ENCODE measurements around the gene OR4D11.
"Not testable (repeated sequence)": the region's sequence is repeated elsewhere in the genome, so short reads cannot be mapped to it uniquely, and the experiment has no call there.

OR4D11 gene

GRCh38 chr11:59503276-59503675 lies at the start of gene OR4D11:
Gene OR4D11 (plus strand): TSS chr11:59503576. CDS start chr11:59503576, 0 bp downstream.
- DNase-seq (ENCODE audit: low read depth in 2 of 2, low spot score in 1 of 2): no peak

- no peak for DNase-seq (ENCODE audit: low read depth in 2 of 2, low spot score in 1 of 2)
Measured at GRCh38 chr11:59456661-59457060, 46.7 kb upstream of the OR4D11 start, which contains the start of gene OR4D6. Gene OR4D6 (plus strand): TSS chr11:59456961. CDS start chr11:59456961, 0 bp downstream.

DNA sequence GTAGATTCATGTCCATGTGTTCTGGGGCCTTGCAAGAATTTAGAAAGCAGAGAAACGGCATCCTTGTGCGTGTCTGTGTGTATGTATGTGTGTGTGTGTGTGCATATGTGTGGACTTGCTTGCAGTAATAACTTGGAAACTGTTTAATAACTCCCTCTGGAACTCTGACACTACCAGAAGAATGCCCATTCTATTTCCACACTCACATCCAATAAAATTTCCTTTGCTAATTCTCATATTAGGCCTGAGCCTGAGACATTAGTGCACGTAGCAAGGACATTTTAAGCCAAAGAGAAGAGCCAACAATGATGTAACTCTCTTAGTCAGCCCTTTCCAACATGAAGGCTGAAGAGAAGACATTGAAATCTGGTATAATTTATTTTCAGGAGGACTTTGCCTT lies 43.5 kb upstream of the OR4D11 start:
- no peak for DNase-seq (ENCODE audit: low read depth in 2 of 2, low spot score in 1 of 2)

DNA sequence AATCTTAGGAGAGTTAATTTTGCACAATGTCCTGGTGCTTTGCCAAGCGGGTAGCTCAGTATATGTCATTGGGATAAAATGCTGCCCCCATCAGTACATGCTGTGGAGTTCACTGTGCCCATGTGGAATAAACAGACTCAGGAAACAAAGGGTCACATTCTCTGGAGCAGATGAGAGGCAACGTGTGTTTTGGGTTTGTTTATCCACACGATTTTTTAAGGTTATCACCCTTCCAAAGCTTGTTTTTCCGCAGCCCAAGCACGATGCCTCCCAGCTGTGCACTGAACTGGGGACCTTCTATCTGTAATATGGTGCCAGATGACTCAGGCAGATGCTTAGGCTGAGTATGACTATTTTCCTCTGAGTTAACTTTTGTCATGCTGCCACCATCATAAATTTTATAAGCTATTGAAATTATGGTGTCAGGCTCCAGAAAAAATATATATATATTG lies 40.2 kb upstream of the OR4D11 start:
- no peak for DNase-seq (ENCODE audit: low read depth in 2 of 2, low spot score in 1 of 2)

DNA sequence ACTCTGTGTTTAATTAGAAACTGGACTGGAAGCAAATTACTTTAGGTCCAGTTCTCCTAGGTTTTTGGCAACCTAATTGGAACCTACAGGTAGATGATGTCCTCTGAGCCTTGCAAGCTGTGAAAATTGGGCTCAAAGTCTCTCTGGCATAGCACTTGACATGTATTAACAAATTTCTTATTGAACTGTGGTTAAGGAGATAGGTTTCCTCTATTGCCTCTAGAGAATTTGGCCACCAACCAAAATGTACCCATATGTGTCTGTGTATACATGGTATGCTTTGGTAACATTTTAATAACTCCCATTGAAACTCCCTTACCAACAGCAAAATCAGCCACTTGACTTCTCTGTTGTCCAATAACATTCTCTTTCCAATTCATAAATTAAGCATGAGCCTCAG lies 30.4 kb upstream of the OR4D11 start, which contains the start of gene OR4D10:
OR4D10 (plus strand) TSS at position 301 of the 400 bp plus-strand sequence. CDS start 4,115 bp downstream, outside the sequence.
- no peak for DNase-seq (ENCODE audit: low read depth in 2 of 2, low spot score in 1 of 2)

- DNase-seq (ENCODE audit: low read depth in 2 of 2, low spot score in 1 of 2): no peak
Measured at GRCh38 chr11:59475176-59475575, 28.2 kb upstream of the OR4D11 start.

GRCh38 chr11:59479906-59480305 lies 23.5 kb upstream of the OR4D11 start:
- no peak for DNase-seq (ENCODE audit: low read depth in 2 of 2, low spot score in 1 of 2)

- no peak for DNase-seq (ENCODE audit: low read depth in 2 of 2, low spot score in 1 of 2)
Measured at GRCh38 chr11:59480359-59480758, 23.0 kb upstream of the OR4D11 start.

DNA sequence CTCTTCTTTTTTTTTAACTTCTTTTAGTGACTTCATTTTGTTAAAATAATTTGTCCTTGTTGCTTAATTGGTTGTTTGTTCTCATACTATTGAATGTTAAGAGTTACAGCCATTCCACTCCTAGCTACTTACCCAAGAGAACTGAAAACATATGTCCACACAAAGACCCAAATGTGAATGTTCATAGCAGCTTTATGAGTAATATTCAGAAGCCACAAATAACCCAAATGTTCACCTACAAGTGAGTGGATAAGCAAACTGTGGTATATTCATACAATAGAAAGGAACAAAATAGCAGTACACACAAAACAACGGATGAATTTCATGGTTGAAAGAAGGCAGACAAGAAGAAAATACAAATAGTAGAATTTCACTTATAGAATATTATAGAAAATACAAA lies 1.4 kb upstream of the OR4D11 start:
- DNase-seq (ENCODE audit: low read depth in 2 of 2, low spot score in 1 of 2): no peak

GRCh38 chr11:59510941-59511589 lies 7.7 kb downstream of the OR4D11 start, which contains the start of gene OR4D9:
Gene OR4D9 (plus strand): TSS chr11:59511539. CDS start chr11:59514913, 3,374 bp downstream.
- DNase-seq (ENCODE audit: low read depth in 2 of 2, low spot score in 1 of 2): no peak

- DNase-seq (ENCODE audit: low read depth in 2 of 2, low spot score in 1 of 2): no peak
Measured at GRCh38 chr11:59511675-59512074, 8.3 kb downstream of the OR4D11 start.

DNA sequence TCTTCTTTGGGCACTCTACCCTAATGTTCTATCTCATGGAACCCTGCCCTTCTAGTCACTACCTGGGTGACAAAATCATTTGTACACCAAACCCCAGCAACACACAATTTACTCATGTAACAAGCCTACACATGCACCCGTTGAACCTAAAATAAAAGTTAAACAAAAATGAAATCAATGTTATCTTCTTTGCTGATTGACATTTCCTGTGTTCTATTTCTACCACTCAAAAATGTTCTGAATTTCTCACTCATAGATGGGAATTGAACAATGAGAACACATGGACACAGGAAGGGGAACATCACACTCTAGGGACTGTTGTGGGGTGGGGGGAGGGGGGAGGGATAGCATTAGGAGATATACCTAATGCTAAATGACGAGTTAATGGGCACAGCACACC lies 16.8 kb downstream of the OR4D11 start:
- DNase-seq (ENCODE audit: low read depth in 2 of 2, low spot score in 1 of 2): not testable (repeated sequence)

- DNase-seq (ENCODE audit: low read depth in 2 of 2, low spot score in 1 of 2): no peak
Measured at GRCh38 chr11:59520741-59521140, 17.4 kb downstream of the OR4D11 start.

GRCh38 chr11:59523541-59523940 lies 20.2 kb downstream of the OR4D11 start:
- no peak for DNase-seq (ENCODE audit: low read depth in 2 of 2, low spot score in 1 of 2)

GRCh38 chr11:59528711-59529110 lies 25.3 kb downstream of the OR4D11 start:
- no peak for DNase-seq (ENCODE audit: low read depth in 2 of 2, low spot score in 1 of 2)

DNA sequence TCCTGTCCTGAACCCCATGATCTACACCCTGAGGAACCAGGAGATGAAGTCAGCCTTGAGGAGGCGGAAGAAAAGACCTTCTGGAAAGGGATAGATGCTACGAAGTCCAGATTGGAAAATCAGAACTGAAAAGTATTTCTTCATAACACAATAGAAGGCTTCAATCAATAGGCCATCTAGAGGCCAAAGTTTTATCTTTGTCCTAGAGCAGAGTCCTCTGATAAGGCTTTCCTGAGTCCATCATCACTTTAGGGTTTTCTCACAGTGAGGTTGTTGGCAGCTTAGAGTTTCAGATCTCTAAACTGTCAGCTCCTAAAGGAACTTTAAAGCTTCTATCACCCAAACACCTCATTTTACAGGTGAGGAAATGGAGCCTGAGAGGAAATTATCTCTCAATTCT lies 29.2 kb downstream of the OR4D11 start:
- no peak for DNase-seq (ENCODE audit: low read depth in 2 of 2, low spot score in 1 of 2)

GRCh38 chr11:59534676-59535075 lies 31.3 kb downstream of the OR4D11 start:
- DNase-seq (ENCODE audit: low read depth in 2 of 2, low spot score in 1 of 2): no peak

- DNase-seq (ENCODE audit: low read depth in 2 of 2, low spot score in 1 of 2): no peak
Measured at GRCh38 chr11:59542142-59542810, 38.9 kb downstream of the OR4D11 start.

DNA sequence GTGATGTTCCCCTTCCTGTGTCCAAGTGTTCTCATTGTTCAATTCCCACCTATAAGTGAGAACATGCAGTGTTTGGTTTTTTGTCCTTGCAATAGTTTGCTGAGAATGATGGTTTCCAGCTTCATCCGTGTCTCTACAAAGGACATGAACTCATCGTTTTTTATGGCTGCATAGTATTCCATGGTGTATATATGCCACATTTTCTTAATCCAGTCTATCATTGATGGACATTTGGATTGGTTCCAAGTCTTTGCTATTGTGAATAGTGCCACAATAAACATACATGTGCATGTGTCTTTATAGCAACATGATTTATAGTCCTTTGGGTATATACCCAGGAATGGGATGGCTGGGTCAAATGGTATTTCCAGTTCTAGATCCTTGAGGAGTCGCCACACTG lies 40.3 kb downstream of the OR4D11 start:
- not testable (repeated sequence) for DNase-seq (ENCODE audit: low read depth in 2 of 2, low spot score in 1 of 2)

DNA sequence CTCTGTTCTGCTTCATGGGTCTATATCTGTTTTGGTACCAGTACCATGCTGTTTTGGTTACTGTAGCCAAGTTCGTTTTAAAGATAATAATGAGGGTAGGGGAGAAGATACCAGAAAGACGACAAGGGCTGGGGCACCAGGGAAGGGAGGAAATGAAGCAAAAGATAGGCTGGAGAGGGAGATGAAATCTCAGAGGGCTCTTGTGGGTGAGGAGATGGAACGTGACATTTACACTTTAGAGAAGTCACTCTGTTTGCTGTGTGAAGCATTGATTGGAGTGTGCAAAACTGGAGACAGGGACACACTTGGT lies 41.4 kb downstream of the OR4D11 start:
- no peak for DNase-seq (ENCODE audit: low read depth in 2 of 2, low spot score in 1 of 2)

DNA sequence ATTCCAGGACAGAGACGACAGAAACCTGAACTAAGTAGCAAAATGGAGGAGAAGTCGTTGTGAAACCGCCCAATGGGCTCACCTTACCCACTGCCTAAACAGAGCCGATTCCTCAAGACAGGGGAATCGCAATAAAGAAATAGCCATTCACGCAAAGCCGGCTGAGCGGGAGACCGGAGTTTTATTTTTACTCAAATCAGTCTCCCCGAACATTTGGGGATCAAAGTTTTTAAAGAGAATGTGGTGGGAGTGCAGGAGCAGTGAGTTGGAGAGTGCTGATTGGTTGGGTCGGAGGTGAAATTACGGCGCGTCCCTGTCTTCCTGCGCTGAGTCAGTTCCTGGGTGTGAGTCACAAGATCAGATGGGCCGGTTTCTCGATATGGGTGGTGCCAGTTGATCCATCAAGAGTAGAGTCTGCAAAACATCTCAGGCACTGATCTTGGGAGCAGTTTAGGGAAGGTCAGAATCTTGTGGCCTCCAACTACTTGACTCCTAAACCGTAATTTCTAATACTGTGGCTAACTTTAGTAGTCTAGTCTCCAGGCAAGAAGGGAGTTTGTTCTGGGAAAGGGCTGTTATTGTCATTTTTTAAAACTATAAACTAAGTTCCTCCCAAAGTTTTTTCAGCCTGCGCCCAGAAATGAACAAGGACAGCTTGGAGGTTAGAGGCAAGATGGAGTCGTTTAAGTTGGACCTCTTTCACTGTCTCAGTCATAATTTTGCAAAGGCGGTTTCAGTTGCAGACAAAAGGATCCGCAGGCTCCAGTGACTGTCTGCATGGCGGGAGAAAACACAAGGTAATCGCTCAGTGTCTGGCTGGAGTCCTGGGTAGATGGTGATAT lies 42.0 kb downstream of the OR4D11 start:
- no peak for DNase-seq (ENCODE audit: low read depth in 2 of 2, low spot score in 1 of 2)

All from stimulated activated CD8-positive, alpha-beta memory T cell treated with anti-CD3 and anti-CD28 coated beads, Interleukin-4, amount 100 ng/mL, for 1 hour (primary cell).